Frontal cortex (tissue), 4 donors: ENCODE data around the gene F8A3. TPM values are rescaled to one million over a fixed set of nuclear protein-coding genes. Genes with fewer than 3 reads are reported as not detected.
"Not testable (repeated sequence)": the region's sequence is repeated elsewhere in the genome, so short reads cannot be mapped to it uniquely, and the experiment has no call there.

Source experiments
- DNase-seq, 2 donors: peaks; one replicate each; pipeline ENCODE4 v3.0.0; 2012; ENCODE audit warnings: low spot score in 2 of 2
- FAIRE-seq: peaks from 2 replicates; lab custom pipeline; 2012; peaks lifted over from hg19 to GRCh38; lab: Jason Lieb, UNC
- small RNA-seq: library from RNA; depleted of rRNA; stranded (forward); fragments of <200 nt; gene quantifications from one replicate; pipeline ENCODE3, GENCODE V24; 2014
- total RNA-seq: library from RNA; depleted of rRNA; stranded (reverse); fragments of >200 nt; gene quantifications from one replicate; pipeline ENCODE4 v1.2.3, GENCODE V29; 2014
- donor health status: control.
- donor health status: control.
- donor health status: control.

Gene F8A3
- 1.2 TPM for total RNA-seq

- DNase-seq, FAIRE-seq: not testable (repeated sequence)
Measured at GRCh38 chrX:155458471-155458870, at the start of gene F8A3. Gene F8A3 (minus strand): TSS chrX:155458620. CDS start chrX:155458600, 20 bp downstream.

- no peak for FAIRE-seq
Measured at GRCh38 chrX:155505296-155505695, 46.9 kb upstream of the F8A3 start.

GRCh38 chrX:155495134-155495533, 36.7 kb upstream of the F8A3 start:
- DNase-seq, FAIRE-seq: not testable (repeated sequence)

More at GRCh38 chrX:155505296-155505695, 46.9 kb upstream of the F8A3 start:
- no peak for DNase-seq

- DNase-seq, FAIRE-seq: not testable (repeated sequence)
Measured at GRCh38 chrX:155491421-155491820, 33.0 kb upstream of the F8A3 start.

GRCh38 chrX:155477136-155477535, 18.7 kb upstream of the F8A3 start:
- FAIRE-seq: not testable (repeated sequence)

GRCh38 chrX:155466269-155466938, 8.0 kb upstream of the F8A3 start:
- not testable (repeated sequence) for DNase-seq, FAIRE-seq

More at GRCh38 chrX:155477136-155477535, 18.7 kb upstream of the F8A3 start:
- not testable (repeated sequence) for DNase-seq

- FAIRE-seq: not testable (repeated sequence)
Measured at GRCh38 chrX:155460501-155460900, 2.1 kb upstream of the F8A3 start.

GRCh38 chrX:155457761-155458447, 516 bp downstream of the F8A3 start:
- not testable (repeated sequence) for FAIRE-seq, DNase-seq

More at GRCh38 chrX:155460501-155460900, 2.1 kb upstream of the F8A3 start:
- DNase-seq: not testable (repeated sequence)

GRCh38 chrX:155441097-155441496, 17.3 kb downstream of the F8A3 start:
- FAIRE-seq: no peak

GRCh38 chrX:155435744-155436112, 22.7 kb downstream of the F8A3 start:
- DNase-seq: no peak
- no peak for FAIRE-seq

More at GRCh38 chrX:155441097-155441496, 17.3 kb downstream of the F8A3 start:
- no peak for DNase-seq

- FAIRE-seq: no peak
- DNase-seq: no peak
Measured at GRCh38 chrX:155434906-155435743, 23.3 kb downstream of the F8A3 start.

GRCh38 chrX:155417769-155418168, 40.7 kb downstream of the F8A3 start:
- DNase-seq (no peak), FAIRE-seq (no peak)

Small RNA genes lying within 50 kb of the gene (small RNA-seq; reads per million reads assigned to genes)
- not detected for gene MIR1184-3

Other genes starting within 250 kb of the F8A3 start
- gene VBP1, start 242.2 kb downstream of the F8A3 start, total RNA-seq: 126 TPM
- gene RAB39B, start 194.1 kb downstream of the F8A3 start, total RNA-seq: 30.6 TPM
- 4.9 TPM for gene CLIC2, start 124.0 kb downstream of the F8A3 start, total RNA-seq
- gene F8A2, start 76.5 kb downstream of the F8A3 start, total RNA-seq: not detected
- gene SPRY3, start 154.0 kb upstream of the F8A3 start, total RNA-seq: 1.6 TPM
- 24.1 TPM for gene TMLHE, start 154.3 kb upstream of the F8A3 start, total RNA-seq